KMS-11 (cell line): ENCODE measurements around the gene ANKLE2.

Source experiments
- H2AFZ ChIP-seq: fragments of 200-600 bp; sonication (generic); 2 replicates; pipeline ENCODE4 v1.6.1; 2016; ENCODE audit warnings: antibody characterized with exemption, mixed run types, low read depth
- H3K27ac ChIP-seq: fragments of 200-600 bp; sonication (generic); 2 replicates; pipeline ENCODE4 v1.6.1; 2016; ENCODE audit warnings: mild to moderate bottlenecking, mixed run types
- H3K27me3 ChIP-seq: fragments of 200-600 bp; sonication (generic); 2 replicates; pipeline ENCODE4 v1.6.1; 2017; ENCODE audit warnings: mild to moderate bottlenecking, low read depth, mixed run types, moderate library complexity; ENCODE audit not compliant: insufficient read depth
- H3K36me3 ChIP-seq: fragments of 200-600 bp; sonication (generic); 2 replicates; pipeline ENCODE4 v1.6.1; 2017; ENCODE audit warnings: mild to moderate bottlenecking, mixed run types; ENCODE audit not compliant: insufficient read depth
- H3K4me1 ChIP-seq: fragments of 200-600 bp; sonication (generic); 2 replicates; pipeline ENCODE4 v1.6.1; 2016; ENCODE audit warnings: mild to moderate bottlenecking, low read depth, mixed run types; ENCODE audit not compliant: poor library complexity, severe bottlenecking
- H3K4me2 ChIP-seq: fragments of 200-600 bp; sonication (generic); 2 replicates; pipeline ENCODE4 v1.7.0; 2016; ENCODE audit warnings: mild to moderate bottlenecking, mixed run types
- H3K4me3 ChIP-seq: fragments of 200-600 bp; sonication (generic); IDR thresholded peaks from 2 replicates; pipeline ENCODE4 v1.6.1; 2017; ENCODE audit warnings: low read depth, low read length, mixed read lengths; ENCODE audit not compliant: insufficient read depth
- H3K79me2 ChIP-seq: fragments of 200-600 bp; sonication (generic); 2 replicates; pipeline ENCODE4 v1.6.1; 2016; ENCODE audit warnings: low read depth, mixed run types; ENCODE audit not compliant: insufficient read depth
- H3K9ac ChIP-seq: fragments of 200-600 bp; sonication (generic); 2 replicates; pipeline ENCODE4 v1.6.1; 2016; ENCODE audit warnings: mild to moderate bottlenecking, mixed run types
- H4K20me1 ChIP-seq: fragments of 200-600 bp; sonication (generic); 2 replicates; pipeline ENCODE4 v1.6.1; 2016; ENCODE audit warnings: mild to moderate bottlenecking, mixed run types; ENCODE audit not compliant: insufficient read depth
- TF ChIP-seq, protein P1 (sequence below): fragments of 200-600 bp; sonication (generic); conservative IDR thresholded peaks from 2 replicates; pipeline ENCODE4 v1.6.1; 2017; ENCODE audit warnings: low read depth, mild to moderate bottlenecking, antibody characterized with exemption, low read length, moderate library complexity, mixed read lengths

The ANKLE2 gene

DNA sequence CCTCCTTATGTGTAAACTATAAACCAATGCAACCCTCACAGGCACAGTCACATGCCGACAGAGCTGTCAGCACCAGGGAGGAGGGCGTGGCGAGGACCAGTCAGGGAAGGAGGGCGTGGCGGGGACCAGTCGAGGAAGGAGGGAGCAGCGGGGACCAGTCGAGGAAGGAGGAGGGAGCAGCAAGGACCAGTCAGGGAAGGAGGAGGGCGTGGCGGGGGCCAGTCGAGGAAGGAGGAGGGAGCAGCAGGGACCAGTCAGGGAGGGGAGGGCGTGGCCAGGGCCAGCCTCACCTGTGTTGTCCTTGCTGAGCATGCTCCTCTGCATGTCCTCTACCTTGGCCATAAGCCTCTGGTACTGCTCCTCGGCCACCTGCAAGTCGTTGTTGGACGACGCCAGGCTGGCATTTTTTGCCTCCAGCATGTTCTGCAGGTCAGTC, 42.8 kb upstream of the ANKLE2 start:
- Histone ChIP-seq H2AFZ (no peak overlapping the region), H3K36me3 (peaks cover 3% of the 10 kb centered on the region; the same call in 1 of the 2 replicates)

DNA sequence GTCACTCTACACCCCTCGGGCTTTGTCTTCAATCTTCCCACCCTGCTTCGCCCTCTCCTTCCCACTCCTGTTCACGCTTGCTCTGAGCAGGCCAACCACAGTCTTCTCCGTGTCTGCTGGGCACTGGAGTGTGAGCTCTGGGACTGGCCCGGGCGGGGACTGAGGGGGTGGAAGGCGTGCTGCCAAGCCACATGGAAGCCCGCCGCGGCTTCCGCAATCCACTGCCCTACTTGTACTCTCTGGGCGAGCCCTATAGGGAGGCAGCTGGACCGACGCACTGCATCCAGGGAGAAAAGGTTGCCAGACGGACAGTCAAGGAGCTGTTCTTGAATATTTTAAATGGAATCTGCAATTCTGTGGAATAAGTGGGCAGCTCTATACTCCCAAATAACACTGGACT, 42.3 kb upstream of the ANKLE2 start:
- peaks cover 3% of the 10 kb centered on the region; the same call in 1 of the 2 replicates for H3K36me3 ChIP-seq
- no peak overlapping the region for H3K4me3 ChIP-seq
- H3K27ac ChIP-seq: no peak overlapping the region
- H3K4me1 ChIP-seq: no peaks in the 10 kb centered on the region
- no peaks in the 10 kb centered on the region for H3K79me2 ChIP-seq
- no peak overlapping the region for H2AFZ ChIP-seq
- H3K9ac ChIP-seq: no peak overlapping the region
- no peak overlapping the region for H3K4me2 ChIP-seq
- H3K27me3 ChIP-seq: no peaks in the 10 kb centered on the region
- no peaks in the 10 kb centered on the region for H4K20me1 ChIP-seq
- TF ChIP-seq, protein P1, sequence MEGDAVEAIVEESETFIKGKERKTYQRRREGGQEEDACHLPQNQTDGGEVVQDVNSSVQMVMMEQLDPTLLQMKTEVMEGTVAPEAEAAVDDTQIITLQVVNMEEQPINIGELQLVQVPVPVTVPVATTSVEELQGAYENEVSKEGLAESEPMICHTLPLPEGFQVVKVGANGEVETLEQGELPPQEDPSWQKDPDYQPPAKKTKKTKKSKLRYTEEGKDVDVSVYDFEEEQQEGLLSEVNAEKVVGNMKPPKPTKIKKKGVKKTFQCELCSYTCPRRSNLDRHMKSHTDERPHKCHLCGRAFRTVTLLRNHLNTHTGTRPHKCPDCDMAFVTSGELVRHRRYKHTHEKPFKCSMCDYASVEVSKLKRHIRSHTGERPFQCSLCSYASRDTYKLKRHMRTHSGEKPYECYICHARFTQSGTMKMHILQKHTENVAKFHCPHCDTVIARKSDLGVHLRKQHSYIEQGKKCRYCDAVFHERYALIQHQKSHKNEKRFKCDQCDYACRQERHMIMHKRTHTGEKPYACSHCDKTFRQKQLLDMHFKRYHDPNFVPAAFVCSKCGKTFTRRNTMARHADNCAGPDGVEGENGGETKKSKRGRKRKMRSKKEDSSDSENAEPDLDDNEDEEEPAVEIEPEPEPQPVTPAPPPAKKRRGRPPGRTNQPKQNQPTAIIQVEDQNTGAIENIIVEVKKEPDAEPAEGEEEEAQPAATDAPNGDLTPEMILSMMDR: no peak

More for the DNA sequence above, 42.8 kb upstream of the ANKLE2 start:
- H3K27me3 ChIP-seq: no peaks in the 10 kb centered on the region
- TF ChIP-seq, protein P1: no peak
- H3K4me3 ChIP-seq: no peak overlapping the region
- no peak overlapping the region for H3K9ac ChIP-seq
- no peaks in the 10 kb centered on the region for H3K79me2 ChIP-seq
- no peaks in the 10 kb centered on the region for H3K4me1 ChIP-seq
- H4K20me1 ChIP-seq: no peaks in the 10 kb centered on the region
- no peak overlapping the region for H3K27ac ChIP-seq
- H3K4me2 ChIP-seq: no peak overlapping the region

DNA sequence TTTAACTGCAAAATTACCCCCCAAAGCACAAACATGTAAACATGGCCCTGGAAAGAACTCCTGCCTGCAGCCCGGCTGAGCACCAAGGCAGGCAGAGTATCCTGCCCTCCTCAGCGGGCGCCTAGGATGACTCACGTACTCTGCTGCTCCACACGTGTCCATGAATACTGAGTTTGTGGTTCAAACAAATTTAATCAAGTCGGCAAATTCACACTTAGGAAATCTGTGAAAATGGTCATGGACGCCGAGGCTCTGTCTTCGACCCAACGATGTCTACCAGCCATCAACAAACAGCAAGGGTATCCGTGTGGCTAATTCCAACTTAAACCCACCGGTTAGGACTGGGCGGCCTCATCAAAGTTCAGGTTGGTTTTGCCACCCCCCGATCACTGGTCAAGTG, 41.5 kb upstream of the ANKLE2 start:
- Histone ChIP-seq H3K36me3 (peaks cover 3% of the 10 kb centered on the region; the same call in 1 of the 2 replicates), H3K4me1 (no peaks in the 10 kb centered on the region), H3K4me2 (no peak overlapping the region), H3K27me3 (no peaks in the 10 kb centered on the region), H3K4me3 (no peak overlapping the region), H2AFZ (no peak overlapping the region), H4K20me1 (no peaks in the 10 kb centered on the region), H3K79me2 (no peaks in the 10 kb centered on the region), H3K9ac (no peak overlapping the region), H3K27ac (no peak overlapping the region)
- TF ChIP-seq, protein P1: no peak

DNA sequence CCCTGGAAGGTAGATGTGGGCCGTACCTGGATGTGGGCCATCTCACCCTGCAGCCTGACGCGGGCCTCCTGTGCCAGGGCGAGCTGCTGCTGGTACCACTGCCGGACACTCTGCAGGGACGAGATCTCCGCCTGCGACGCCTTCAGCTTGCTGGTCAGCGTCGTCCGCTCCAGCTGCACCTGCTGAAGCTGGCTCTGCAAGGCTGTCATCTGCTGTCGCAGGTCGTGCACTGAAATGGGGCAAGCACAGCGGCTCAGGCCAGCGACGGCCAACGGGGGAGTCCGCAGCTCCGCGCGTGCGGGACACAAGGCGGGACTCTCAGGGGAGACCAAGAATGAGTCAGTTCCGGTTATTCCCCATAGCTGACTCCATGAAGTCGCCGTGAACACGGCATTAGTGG, 40.1 kb upstream of the ANKLE2 start:
- H3K4me2 ChIP-seq: no peak overlapping the region
- no peak overlapping the region for H3K27ac ChIP-seq
- no peak overlapping the region for H3K4me3 ChIP-seq
- no peaks in the 10 kb centered on the region for H4K20me1 ChIP-seq
- H3K9ac ChIP-seq: no peak overlapping the region
- H3K4me1 ChIP-seq: no peaks in the 10 kb centered on the region
- no peak overlapping the region for H2AFZ ChIP-seq
- no peaks in the 10 kb centered on the region for H3K27me3 ChIP-seq
- no peaks in the 10 kb centered on the region for H3K79me2 ChIP-seq
- H3K36me3 ChIP-seq: peaks cover 3% of the 10 kb centered on the region; the same call in 1 of the 2 replicates
- TF ChIP-seq, protein P1: no peak

DNA sequence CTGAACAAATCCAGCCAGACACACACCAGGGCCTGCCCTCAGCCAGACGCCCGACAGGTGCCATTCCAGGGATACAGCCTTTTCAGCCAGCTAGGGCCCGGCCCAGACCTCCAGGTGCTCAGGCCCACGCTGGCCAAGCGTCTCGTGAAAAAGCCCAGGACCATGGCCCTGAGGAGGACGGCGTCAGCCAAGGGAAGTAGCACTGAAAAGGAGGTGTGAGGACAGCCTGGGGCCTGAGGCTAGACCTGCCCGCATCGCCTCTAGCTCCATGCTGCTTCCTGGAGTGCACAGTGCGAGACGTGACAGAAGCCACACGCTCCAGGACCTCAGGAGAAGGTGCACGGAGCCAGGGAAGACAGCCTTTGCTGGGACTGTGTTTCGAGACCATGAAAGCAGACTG, 37.2 kb upstream of the ANKLE2 start:
- TF ChIP-seq, protein P1: no peak
- no peak overlapping the region for H2AFZ ChIP-seq
- H3K27me3 ChIP-seq: no peaks in the 10 kb centered on the region
- H3K4me2 ChIP-seq: no peak overlapping the region
- H3K4me3 ChIP-seq: no peak overlapping the region
- no peak overlapping the region for H3K27ac ChIP-seq
- H3K36me3 ChIP-seq: no peaks in the 10 kb centered on the region; the same call in 1 of the 2 replicates
- H3K4me1 ChIP-seq: no peaks in the 10 kb centered on the region
- H3K9ac ChIP-seq: no peak overlapping the region
- no peaks in the 10 kb centered on the region for H4K20me1 ChIP-seq
- no peaks in the 10 kb centered on the region for H3K79me2 ChIP-seq
